HG02840 (cell line): ENCODE data around the gene RDX.
A peak's percentile ranks its signal among the peaks of the same experiment; 100 is the strongest.

Experiments
- ATAC-seq: cut with Tn5 transposase; IDR thresholded peaks from one replicate; pipeline ENCODE4 v1.9.1; 2021; ENCODE audit warnings: mild to moderate bottlenecking, moderate library complexity, moderate number of reproducible peaks; ENCODE audit not compliant: unreplicated experiment, low FRiP score

RDX gene

DNA sequence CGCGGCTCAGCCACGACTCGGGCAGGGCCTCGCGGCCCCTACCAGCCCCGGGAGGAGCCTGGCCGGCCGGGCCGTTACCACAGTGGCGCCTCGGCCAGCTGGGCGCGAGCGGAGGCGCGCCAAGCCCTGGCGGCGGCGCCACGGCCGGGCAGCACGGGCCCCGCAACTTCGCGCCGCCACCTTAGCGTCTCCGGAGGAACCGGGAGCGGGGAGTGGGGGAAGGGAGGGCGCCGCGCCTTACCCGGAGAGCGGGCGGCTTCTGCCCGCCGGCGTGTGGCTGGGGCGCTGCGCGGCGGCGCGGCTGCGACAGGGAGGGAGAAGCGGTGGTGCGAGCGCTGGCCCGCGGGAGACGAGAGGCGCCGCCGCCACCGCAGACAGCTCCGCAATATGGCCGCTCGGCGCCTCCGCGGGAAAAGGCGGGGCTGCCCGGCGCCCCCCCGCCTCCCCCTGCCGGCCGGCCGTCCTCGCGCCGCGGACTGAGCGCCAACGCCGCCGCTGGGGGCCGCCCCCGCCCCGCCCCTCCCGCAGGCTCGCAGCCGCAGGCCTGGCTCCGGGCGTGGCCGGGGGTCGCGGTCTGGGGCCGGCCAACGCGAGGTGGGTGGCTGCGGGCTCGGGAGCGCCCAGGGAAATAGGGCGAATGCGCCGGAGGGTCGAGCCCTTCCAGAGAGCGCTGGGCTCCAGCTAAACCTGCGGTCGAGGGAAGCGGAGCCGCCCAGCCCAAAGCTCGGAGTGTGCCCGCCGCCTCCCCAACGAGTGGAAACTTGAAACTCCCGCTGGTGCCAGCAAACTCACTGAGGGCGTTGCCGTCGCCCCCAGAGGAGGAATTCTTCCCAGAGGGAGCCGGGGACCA, at the start of gene RDX:
Gene RDX, minus strand, starts transcription at position 389 of the 850 bp plus-strand sequence. CDS start 16,922 bp downstream, outside the sequence.
- ATAC-seq: peak; percentile 67

DNA sequence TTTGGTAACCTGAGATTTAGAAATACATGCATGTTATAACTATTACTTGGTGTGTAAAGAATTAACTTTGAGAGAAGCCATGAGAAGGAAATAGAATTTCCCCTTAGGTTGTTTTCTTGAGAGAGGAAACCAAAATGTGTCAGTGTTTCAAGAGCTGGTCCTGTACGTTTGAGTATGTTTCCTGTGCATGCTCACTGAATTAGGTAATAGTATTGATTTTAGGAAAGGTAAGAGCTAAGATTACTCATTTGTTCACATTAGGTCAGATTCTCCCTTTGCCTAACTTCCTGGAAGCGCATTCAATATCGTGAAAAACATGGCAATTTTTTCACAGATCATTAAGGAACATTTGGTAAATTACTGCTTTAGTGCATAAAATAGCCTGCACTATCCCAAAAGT, 49.3 kb upstream of the RDX start:
- ATAC-seq: no peak

DNA sequence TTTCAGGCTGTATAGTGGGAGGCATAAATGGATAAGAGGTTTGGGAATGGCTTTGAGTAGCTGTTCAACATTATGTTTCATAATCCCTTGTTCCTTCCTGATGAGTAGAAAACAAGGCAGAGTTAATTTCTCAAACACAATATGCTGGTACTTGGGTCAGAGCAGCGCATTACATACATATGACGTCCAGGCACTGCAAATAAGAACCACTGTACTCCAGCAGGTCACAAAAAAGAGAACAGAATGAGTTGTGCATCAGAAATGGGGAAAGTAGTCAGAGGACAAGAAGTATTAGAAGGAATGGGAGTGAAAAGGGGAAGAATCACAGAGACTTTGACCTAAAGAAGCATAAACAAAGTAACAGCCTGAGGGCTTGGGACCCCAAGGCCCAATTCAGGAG, 44.0 kb upstream of the RDX start:
- ATAC-seq: no peak

DNA sequence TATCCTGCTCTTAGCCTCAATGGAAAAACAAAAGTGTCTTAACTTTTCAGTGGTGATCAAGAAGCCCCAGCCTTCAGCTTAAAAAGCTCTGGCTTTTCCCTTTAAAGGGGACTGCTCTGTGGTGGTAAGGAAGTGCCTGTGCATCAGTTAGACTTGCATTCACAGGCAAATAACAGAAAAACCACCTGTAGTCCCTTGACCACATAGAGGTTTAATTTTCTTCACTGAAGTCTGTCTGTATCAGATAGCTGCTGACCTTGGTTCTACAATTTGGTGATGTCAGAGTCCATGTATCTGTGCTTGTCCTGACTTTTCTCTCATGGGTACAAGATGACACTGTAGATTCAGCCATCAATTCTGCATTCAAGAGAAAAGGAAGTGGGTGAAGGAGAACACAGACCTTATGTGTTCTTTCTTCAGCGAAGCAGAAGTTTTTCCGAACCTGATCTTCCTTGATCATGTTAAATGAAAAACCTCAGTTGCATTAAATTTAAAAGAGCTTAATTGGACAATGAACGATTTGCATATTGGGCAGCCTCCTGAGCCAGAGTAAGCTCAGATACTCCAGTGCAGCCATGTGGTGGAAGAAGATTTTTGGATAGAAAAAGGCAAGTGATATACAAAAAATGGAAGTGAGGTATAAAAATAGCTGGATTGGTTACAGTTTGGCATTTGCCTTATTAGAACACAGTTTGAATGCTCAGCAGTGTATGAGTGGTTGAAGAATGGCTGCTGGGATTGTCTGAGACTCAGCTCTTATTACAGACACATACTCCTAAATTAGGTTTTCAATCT, 43.2 kb upstream of the RDX start:
- ATAC-seq: no peak

DNA sequence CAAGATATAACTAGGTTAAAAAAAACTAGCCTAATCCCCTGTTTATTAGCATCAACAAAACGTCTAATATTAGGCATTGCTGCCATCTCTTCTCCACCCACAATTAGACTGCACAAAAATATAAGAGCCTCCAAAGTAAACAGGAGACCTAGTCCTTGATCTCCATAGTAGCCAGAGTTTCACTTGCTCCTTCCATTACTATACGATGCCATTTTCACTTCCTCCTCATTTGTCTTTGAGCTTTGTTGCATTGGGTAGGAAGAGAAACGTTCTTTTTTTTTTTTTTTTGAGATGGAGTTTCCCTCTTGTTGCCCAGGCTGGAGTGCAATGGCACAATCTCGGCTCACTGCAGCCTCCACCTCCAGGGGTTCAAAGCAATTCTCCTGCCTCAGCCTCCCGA, 42.3 kb upstream of the RDX start:
- ATAC-seq: no peak

DNA sequence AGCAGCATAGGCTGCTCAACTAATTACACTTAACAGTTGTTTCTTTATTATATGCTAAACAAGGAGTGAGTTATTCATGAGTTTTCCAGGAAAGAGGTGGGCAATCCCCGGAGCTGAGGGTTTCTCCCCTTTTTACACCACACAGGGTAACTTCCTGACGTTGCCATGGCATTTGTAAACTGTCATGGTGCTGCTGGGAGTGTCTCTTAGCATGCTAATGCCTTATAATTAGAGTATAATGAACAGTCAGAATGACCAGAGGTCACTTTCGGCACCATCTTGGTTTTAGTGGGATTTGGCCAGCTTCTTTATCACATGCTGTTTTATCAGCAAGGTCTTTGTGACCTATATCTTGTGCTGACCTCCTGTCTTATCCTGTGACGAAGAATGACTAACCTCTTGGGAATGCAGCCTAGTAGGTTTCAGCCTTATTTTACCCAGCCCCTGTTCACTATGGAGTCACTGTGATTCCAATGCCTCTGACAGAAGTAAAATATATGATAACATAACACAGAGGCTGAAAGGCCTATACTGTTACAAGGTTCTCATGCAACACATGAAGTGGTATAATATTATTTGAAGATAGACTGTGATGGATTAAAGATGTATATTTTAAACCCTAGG, 41.3 kb upstream of the RDX start:
- no peak for ATAC-seq

DNA sequence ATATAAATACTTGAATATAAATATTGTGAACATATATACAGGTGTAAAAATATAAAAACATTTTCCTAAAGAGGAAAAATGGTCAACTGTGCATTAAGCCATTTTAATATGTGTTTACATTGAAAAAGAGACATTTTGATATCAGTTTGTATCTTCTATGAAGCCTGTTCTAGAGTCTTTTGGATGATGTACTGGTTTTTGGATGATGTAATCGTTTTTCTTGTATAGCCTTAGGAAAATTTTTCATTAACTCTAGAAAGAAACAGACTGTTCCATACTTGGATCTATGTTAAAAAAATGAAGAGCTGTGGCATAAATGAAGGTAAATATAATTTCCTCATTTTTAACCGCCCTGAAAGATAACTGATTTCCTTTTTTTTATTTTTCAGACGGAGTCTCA, 39.6 kb upstream of the RDX start:
- no peak for ATAC-seq

DNA sequence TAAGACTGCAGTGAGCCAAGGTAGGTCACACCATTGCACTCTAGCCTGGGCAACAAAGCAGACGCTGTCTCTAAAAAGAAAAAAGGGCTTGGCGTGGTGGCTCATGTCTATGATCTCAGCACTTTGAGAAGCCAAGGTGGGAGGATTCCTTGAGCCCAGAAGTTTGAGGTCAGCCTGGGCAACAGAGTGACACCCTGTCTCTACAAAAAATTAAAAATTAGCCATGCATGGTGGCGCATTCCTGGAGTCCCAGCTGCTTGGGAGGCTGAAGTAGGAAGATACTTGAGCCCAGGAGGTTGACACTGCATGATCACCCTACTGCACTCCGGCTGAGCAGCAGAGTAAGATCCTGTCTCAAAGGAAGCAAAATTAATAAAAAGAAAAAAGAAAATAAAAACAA, 38.9 kb upstream of the RDX start:
- ATAC-seq: no peak

DNA sequence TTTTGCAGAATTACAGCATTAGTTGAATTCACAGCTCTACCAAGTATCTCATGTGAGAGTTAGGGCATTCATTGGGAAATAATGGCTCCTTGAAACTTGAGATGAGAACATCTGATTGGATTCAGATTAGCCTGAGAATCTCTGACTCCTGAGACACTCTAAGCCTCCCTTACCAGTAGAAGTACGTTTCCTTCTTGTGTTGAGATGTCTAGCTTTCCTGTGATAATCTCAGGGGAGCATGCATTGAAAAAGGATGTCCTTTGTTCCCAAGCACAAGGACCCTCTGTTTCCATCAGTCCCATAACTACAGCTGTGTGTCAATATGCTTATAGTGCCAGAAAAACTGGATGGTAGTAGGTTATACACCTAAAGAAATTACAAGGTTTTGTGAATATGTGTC, 35.2 kb upstream of the RDX start:
- no peak for ATAC-seq

DNA sequence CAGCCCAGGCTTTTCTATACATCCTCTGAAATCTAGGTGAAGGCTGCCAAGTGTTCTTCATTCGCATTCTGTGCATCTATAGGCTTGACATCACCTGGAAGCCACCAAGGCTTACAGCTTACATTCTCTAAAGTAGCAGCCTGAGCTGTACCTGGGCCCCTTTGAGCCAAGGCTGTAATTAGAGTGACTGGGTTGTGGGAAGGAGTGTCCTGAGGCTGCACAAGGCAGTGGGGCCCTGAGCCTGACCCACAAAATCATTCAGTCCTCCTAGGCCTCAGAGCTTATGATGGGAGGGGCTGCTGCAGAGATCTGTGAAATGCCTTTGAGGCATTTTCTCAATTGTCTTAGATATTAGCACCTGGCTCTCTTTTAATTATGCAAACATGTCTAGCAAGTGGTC, 33.0 kb upstream of the RDX start:
- ATAC-seq: no peak

DNA sequence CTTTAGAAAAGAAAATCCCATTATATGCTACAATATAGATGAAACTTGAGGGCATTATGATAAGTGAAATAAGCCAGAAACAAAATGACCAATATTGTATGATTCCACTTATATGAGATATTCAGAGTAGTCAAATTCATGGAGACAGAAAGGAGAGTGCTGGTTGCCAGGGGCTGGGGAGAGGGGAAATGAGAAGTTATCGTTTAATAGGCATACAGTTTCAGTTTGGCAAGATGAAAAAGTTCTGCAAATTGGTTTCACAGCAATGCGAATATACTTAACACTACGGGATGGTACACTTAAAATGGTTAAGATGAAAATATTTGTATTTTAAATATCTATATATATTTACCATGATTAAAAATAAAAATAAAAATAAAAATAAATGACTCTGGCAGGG, 31.1 kb upstream of the RDX start:
- no peak for ATAC-seq

DNA sequence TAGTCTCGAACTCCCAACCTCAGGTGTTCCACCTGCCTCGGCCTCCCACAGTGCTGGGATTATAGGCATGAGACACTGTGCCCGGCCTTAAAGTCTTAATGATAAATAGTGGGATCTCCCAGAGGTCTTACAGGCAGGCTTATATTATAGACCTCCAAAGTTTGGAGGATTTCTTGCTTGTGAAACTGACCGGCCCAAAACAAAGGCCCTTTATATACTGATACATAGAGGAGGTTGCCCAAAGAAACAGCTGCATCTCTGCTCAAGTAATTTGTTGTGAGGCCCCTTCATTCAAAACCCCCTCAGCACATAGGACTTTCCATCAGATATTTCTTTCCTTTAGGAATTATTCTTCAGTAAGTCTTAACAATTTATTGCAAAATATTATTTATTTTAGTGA, 27.4 kb upstream of the RDX start:
- no peak for ATAC-seq

DNA sequence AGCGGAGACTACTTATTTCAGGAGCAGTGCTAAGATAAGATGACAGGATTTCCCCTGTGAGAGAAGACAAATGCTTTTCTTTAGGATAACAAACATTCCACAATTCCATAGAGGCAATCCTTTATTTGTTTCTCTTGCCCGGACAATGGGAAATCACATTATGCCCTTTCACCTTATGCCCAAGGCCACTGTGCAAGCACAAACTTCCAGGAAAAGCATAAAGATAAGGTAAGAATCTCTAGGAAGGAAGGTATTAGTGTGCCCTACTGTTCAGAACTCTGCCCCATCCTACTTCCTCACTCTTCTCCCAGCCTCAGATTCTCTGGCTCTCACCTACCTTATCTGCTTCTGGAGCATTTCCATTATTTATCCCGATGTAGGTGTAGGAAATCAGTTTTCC, 23.1 kb upstream of the RDX start:
- no peak for ATAC-seq

DNA sequence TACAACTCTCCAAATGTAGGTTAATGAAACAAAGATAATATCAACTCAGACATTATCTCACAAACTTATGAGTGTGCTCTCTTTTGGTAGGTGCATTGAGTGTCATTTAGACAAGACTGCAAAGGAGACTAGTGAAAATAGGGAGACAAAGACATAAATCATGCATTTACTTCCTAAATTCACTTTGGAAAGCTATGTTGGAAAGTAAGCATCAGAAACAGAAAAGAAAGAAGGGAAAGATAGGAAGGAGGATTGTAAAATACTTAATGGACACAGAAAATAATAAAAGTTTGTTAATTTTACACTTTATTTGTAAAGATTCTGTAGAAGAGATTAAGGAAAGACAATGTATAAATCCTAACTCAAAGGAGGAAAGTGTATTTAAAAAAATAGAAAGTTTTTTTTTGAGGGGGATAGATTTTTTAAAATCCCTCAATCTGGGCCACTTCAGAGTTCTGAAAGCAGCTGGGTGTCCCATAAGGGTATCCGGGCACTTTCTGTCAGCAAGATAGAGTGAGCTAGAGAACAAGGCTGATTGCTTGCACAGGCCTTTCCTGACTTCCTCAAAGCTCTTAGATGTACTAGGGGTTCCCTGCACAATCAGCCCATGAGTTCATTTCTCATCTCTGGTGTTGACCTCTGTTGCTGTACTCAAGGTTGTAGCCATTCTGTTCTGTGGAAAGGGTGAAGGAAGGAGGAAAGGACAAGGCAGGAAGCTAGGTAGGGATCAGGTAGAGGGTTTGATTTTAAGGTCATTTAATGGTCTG, 22.4 kb upstream of the RDX start:
- no peak for ATAC-seq

DNA sequence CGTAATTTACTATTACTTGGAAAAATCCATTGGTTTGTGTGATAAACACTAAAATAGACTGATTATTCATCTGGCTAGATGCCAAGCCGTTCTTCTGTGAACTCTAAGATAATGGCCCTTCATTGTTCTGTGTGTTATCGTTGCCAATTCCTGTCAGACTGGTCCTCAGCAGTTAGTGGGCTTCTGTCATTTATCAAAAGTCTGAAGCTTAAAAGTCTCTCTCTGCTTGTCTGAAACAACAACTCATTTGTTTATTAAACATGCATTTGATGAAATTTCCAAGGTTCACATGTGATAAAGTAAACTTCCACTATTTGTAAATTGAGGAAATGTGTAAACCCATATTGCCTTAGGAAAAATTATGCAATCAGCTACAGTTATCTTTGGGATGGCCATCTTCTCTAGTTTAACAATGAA, 21.1 kb upstream of the RDX start:
- ATAC-seq: no peak

DNA sequence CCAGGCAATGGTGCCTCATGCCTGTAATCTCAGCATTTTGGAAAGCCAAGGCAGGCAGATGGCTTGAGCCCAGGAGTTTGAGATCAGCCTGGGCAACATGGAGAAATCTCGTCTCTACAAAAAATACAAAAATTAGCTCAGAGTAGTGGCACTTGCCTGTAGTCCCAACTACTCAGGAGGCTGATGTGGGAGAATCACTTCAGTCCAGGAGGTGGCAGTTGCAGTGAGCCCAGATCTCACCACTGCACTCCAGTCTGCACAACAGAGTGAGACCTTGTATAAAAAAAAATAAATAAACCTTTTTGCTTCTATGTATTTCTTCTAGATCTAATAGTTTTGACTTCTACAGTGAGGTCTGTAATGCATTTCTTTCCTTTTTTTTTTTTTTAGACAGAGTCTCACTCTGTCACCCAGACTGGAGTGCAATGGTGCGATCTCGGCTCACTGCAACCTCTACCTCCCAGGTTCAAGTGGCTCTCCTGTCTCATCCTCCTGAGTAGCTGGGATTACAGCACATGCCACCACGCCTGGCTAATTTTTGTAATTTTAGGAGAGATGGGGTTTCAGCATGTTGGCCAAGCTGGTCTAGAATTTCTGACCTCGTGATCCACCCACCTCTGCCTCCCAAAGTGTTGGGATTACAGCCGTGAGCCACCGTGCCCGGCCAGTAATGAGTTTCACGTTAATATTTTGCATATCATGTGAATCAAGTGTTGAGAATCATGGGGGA, 18.1 kb upstream of the RDX start:
- ATAC-seq: no peak

DNA sequence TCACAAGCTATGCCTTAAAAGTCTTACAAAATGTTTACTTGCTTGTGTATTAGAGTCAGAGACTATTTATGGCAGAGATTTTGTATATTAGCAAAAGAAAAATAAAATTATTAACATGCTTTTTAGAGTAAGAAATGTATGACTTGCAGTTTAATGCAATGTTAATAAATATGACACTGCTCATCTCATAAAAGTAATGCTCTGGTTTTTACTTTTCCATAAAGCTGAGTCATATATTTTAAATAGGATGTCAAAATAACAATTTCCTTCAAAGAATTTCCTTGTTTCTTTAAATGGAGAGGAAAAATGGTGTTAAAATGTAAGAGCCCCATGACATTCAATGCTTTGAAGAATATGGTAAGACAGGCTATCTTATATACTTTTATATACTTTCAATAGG, 16.3 kb upstream of the RDX start:
- ATAC-seq: no peak

DNA sequence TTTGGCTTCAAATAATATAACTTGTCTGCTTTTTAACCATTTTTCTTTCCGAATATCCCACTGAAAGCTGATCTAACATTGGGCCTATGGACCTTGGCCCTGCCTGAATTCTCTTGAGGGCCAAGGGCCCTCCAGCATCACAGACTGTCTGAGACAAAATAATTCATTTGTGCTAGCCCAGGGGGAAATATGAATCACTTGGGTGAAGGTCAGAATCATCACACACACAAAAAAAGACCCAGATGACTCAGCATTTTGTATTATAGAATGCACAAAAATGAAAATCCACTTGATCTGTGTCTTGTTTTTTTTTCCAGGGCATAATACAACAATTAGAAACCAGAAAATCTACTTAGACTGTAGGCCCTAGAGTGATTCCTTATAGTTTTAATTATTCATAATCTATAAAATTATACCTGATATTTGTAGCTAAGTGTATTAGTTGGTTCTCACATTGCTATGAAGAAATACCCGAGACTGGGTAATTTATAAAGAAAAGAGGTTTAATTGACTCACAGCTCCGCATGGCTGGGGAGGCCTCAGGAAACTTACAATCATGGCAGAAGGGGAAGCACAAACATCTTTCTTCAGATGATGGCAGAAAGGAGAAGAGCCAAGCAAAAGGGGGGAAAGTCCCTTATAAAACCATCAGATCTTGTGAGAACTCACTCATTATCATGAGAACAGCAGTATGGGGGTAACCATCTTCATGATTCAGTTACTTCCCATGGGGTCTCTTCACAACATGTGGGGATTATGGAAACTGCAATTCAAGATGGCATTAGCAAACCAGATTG, 15.6 kb upstream of the RDX start:
- ATAC-seq: no peak

DNA sequence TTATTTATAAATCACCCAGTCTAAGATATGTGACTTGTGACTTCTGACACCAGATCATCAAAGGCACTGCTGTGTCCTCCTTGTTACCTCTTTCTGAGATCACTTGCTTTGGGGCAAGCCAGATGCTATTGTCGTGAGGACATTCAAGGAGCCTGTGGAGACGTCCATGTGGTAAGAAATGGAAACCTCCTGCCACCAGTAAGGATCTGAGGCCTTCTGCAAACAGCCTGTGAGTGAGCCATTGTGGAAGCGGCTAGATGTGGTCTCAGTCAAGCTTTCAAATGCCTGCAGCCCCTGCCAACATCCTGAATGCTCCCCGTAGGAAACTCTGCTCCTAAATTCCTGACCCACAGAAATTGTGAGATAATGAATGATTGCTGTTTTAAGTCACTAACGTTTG, 11.7 kb upstream of the RDX start:
- ATAC-seq: no peak
